H1 (cell line): ENCODE results near the gene PTPRD. TPM values are rescaled to one million over a fixed set of nuclear protein-coding genes. Genes with fewer than 3 reads are reported as not detected.
A peak's percentile ranks its signal among the peaks of the same experiment; 100 is the strongest.

Experiments
- CTCF ChIA-PET: fragments of 300-600 bp; sonication (Branson Sonifier 250); formaldehyde crosslinking; loops from one replicate; lab custom pipeline; 2021; ENCODE audit not compliant: partially characterized antibody; lab: Charles Lee
- POLR2A ChIA-PET: fragments of 300-600 bp; sonication (Branson Sonifier 250); formaldehyde crosslinking; loops from one replicate; lab custom pipeline; 2021; ENCODE audit warnings: inconsistent platforms; ENCODE audit not compliant: partially characterized antibody; lab: Charles Lee
- DNase-seq, 2 experiments: peaks; one replicate each; pipeline versions ENCODE4 v3.0.0 to v3.0.0-alpha.2; 2010 to 2022; ENCODE audit warnings: low spot score in 2 of 2, low read depth in 1 of 2, mixed read lengths in 1 of 2
- FAIRE-seq: peaks from 2 replicates; lab custom pipeline; 2011; peaks lifted over from hg19 to GRCh38; lab: Jason Lieb, UNC
- H2AFZ ChIP-seq: 2 replicates; pipeline ENCODE4 v1.8.1; 2012; ENCODE audit warnings: low read length, inconsistent platforms
- H2AK5ac ChIP-seq: 2 replicates; pipeline ENCODE4 v1.6.1; 2013; ENCODE audit warnings: low read depth, low read length
- H2BK120ac ChIP-seq: replicated peaks from 2 replicates; pipeline ENCODE3; 2013; ENCODE audit warnings: low read depth, low read length, inconsistent platforms
- H2BK12ac ChIP-seq: 2 replicates; pipeline ENCODE4 v1.6.1; 2013; ENCODE audit warnings: low read depth, low read length
- H2BK15ac ChIP-seq: 2 replicates; pipeline ENCODE4 v1.6.1; 2013; ENCODE audit warnings: low read length
- H2BK20ac ChIP-seq: 2 replicates; pipeline ENCODE4 v1.6.1; 2013; ENCODE audit warnings: low read length
- H2BK5ac ChIP-seq: 2 replicates; pipeline ENCODE4 v1.6.1; 2013; ENCODE audit warnings: low read depth, low read length
- H3K14ac ChIP-seq: 2 replicates; pipeline ENCODE4 v1.6.1; 2013; ENCODE audit warnings: inconsistent platforms; ENCODE audit not compliant: insufficient read length
- H3K18ac ChIP-seq: 2 replicates; pipeline ENCODE4 v1.6.1; 2013; ENCODE audit warnings: low read length; ENCODE audit errors: extremely low read depth
- H3K23ac ChIP-seq: 2 replicates; pipeline ENCODE4 v1.6.1; 2013; ENCODE audit warnings: inconsistent platforms; ENCODE audit not compliant: insufficient read length
- H3K23me2 ChIP-seq: 2 replicates; pipeline ENCODE4 v1.6.1; 2013; ENCODE audit warnings: low read depth, low read length
- H3K27ac ChIP-seq: 2 replicates; pipeline ENCODE4 v1.6.1; 2011; ENCODE audit warnings: low read depth, low read length, inconsistent platforms
- H3K27me3 ChIP-seq, 4 experiments: replicated peaks in 1 of 4; 1 replicate in 1 of 4; 2 replicates in 3 of 4; pipeline versions ENCODE4 v1.6.1 to v1.8.1; 2011 to 2013; ENCODE audit warnings: low read length in 3 of 4, mild to moderate bottlenecking in 3 of 4, inconsistent platforms in 2 of 4, mixed read lengths in 2 of 4, moderate library complexity in 1 of 4; ENCODE audit not compliant: control insufficient read depth in 3 of 4, insufficient read depth in 3 of 4; ENCODE audit errors: extremely low read depth in 1 of 4
- H3K36me3 ChIP-seq, 4 experiments: 2 replicates each; pipeline versions ENCODE4 v1.6.1 to v1.8.1; 2011 to 2013; ENCODE audit warnings: mild to moderate bottlenecking in 4 of 4, low read length in 3 of 4, moderate library complexity in 2 of 4, control low read depth in 1 of 4, inconsistent platforms in 1 of 4; ENCODE audit not compliant: insufficient read depth in 4 of 4, control insufficient read depth in 2 of 4
- H3K4ac ChIP-seq: replicated peaks from 2 replicates; pipeline ENCODE3; 2013; ENCODE audit warnings: low read length, low read depth, mixed read lengths, inconsistent platforms; ENCODE audit not compliant: insufficient read length
- H3K4me1 ChIP-seq, 4 experiments: replicated peaks in 1 of 4; 1 replicate in 1 of 4; 2 replicates in 3 of 4; pipeline versions ENCODE4 v1.6.1 to v1.8.1; 2011 to 2013; ENCODE audit warnings: low read length in 3 of 4, inconsistent platforms in 2 of 4, mixed read lengths in 1 of 4; ENCODE audit not compliant: insufficient read depth in 4 of 4, control insufficient read depth in 3 of 4
- H3K4me2 ChIP-seq, 2 experiments: 2 replicates each; pipeline versions ENCODE4 v1.6.1 to v1.8.1; 2011 to 2013; ENCODE audit warnings: low read depth in 2 of 2, low read length in 2 of 2, control low read depth in 1 of 2, inconsistent platforms in 1 of 2, mild to moderate bottlenecking in 1 of 2; ENCODE audit not compliant: insufficient read depth in 1 of 2
- H3K4me3 ChIP-seq, 4 experiments: fragments of 200-600, 300-600 bp in 1 of 4; sonication (generic), shearing (Covaris generic), sonication (Bioruptor Twin) in 1 of 4; 2 replicates each; pipeline versions ENCODE4 v1.5.1 to v1.8.1; 2011 to 2016; ENCODE audit warnings: low read length in 4 of 4, low read depth in 3 of 4, control low read depth in 2 of 4, inconsistent platforms in 2 of 4, mild to moderate bottlenecking in 2 of 4, mixed read lengths in 1 of 4, moderate library complexity in 1 of 4; ENCODE audit not compliant: insufficient read depth in 2 of 4; ENCODE audit errors: extremely low read depth in 1 of 4
- H3K56ac ChIP-seq: replicated peaks from 2 replicates; pipeline ENCODE3; 2013; ENCODE audit warnings: low read depth, mild to moderate bottlenecking, mixed read lengths, low read length, inconsistent platforms; ENCODE audit not compliant: insufficient read length
- H3K79me1 ChIP-seq: 2 replicates; pipeline ENCODE4 v1.6.1; 2013; ENCODE audit warnings: low read depth, low read length, control low read depth
- H3K79me2 ChIP-seq, 2 experiments: 2 replicates each; pipeline versions ENCODE4 v1.6.1 to v1.8.1; 2012 to 2013; ENCODE audit warnings: low read length in 2 of 2, mild to moderate bottlenecking in 2 of 2, inconsistent platforms in 1 of 2; ENCODE audit not compliant: insufficient read depth in 2 of 2, control insufficient read depth in 1 of 2
- H3K9ac ChIP-seq, 4 experiments: replicated peaks in 1 of 4; 1 replicate in 1 of 4; 2 replicates in 3 of 4; pipeline versions ENCODE4 v1.6.1 to v1.8.1; 2011 to 2013; ENCODE audit warnings: low read depth in 3 of 4, low read length in 3 of 4, control low read depth in 2 of 4, mild to moderate bottlenecking in 2 of 4, moderate library complexity in 2 of 4, inconsistent platforms in 1 of 4; ENCODE audit errors: extremely low read depth in 1 of 4
- H3K9me3 ChIP-seq, 2 experiments: 2 replicates each; pipeline versions ENCODE4 v1.6.1 to v1.8.1; 2012 to 2013; ENCODE audit warnings: mild to moderate bottlenecking in 2 of 2, moderate library complexity in 2 of 2, control low read depth in 1 of 2, inconsistent platforms in 1 of 2, low read depth in 1 of 2, low read length in 1 of 2, mixed read lengths in 1 of 2; ENCODE audit not compliant: insufficient read depth in 2 of 2
- H4K20me1 ChIP-seq, 2 experiments: replicated peaks in 1 of 2; 2 replicates each; pipeline versions ENCODE3 to v1.8.1; 2011 to 2013; ENCODE audit warnings: inconsistent platforms in 2 of 2, low read length in 2 of 2, mild to moderate bottlenecking in 1 of 2; ENCODE audit not compliant: insufficient read depth in 2 of 2, control insufficient read depth in 1 of 2
- H4K5ac ChIP-seq: 2 replicates; pipeline ENCODE4 v1.6.1; 2013; ENCODE audit warnings: low read length, low read depth, mixed read lengths, inconsistent platforms; ENCODE audit not compliant: insufficient read length
- H4K8ac ChIP-seq: 2 replicates; pipeline ENCODE4 v1.8.0; 2013; ENCODE audit warnings: mild to moderate bottlenecking, moderate library complexity, low read length, inconsistent platforms; ENCODE audit not compliant: insufficient read depth; ENCODE audit errors: extremely low read depth
- H4K91ac ChIP-seq: replicated peaks from 2 replicates; pipeline ENCODE3; 2013; ENCODE audit warnings: low read length, mixed read lengths, inconsistent platforms; ENCODE audit not compliant: insufficient read length
- MAFK ChIP-seq: IDR thresholded peaks from 2 replicates; pipeline ENCODE4 v1.6.1; 2012; ENCODE audit warnings: low read depth, mild to moderate bottlenecking, improper control_type of control experiment, low read length
- SIRT6 ChIP-seq: IDR thresholded peaks from one replicate; pipeline ENCODE4 v1.7.1; 2012; ENCODE audit warnings: low read length, inconsistent platforms
- WGBS, 2 experiments: shearing (Covaris generic) in 1 of 2; methylation state at CpG; one replicate each; pipeline versions ENCODE4 v1.1.6 to v1.1.7; 2013 to 2015; ENCODE audit warnings: low lambda C conversion rate in 2 of 2, mixed read lengths in 2 of 2, inconsistent platforms in 1 of 2, low coverage in 1 of 2, missing lambda C conversion rate in 1 of 2; ENCODE audit not compliant: insufficient replicate concordance in 2 of 2, insufficient coverage in 1 of 2, insufficient read length in 1 of 2; ENCODE audit errors: extremely low coverage in 1 of 2, missing lambda C conversion rate in 1 of 2; 5-methylcytosine and 5-hydroxymethylcytosine counted together
- polyA plus RNA-seq, 7 experiments: library from polyadenylated mRNA; depleted of rRNA in 3 of 7; stranded (reverse) in 5 of 7; unstranded in 2 of 7; fragments of >200 nt in 5 of 7; fragments of 200-250 nt in 2 of 7; gene quantifications; 1 replicate in 5 of 7; 2 replicates in 1 of 7; 4 replicates in 1 of 7; pipeline versions ENCODE4 v1.2.1 to v1.2.3, GENCODE V29; 2011 to 2013; ENCODE audit warnings: missing spikeins in 2 of 7, mixed read lengths in 2 of 7
- total RNA-seq: library from RNA; stranded (reverse); fragmentation: NEBNext Ultra II Directional; extraction: Animal tissue kit (Norgen Biotek cat#: 25700); gene quantifications from 2 replicates; pipeline ENCODE4 v1.2.1, GENCODE V29; 2021

PTPRD gene
- total and polyA plus RNA-seq, 2 of the 8 experiments (the other 6 are each of a cell fraction or from before 2014, with no cell fraction given) = 17.2 to 77.0 TPM

DNA sequence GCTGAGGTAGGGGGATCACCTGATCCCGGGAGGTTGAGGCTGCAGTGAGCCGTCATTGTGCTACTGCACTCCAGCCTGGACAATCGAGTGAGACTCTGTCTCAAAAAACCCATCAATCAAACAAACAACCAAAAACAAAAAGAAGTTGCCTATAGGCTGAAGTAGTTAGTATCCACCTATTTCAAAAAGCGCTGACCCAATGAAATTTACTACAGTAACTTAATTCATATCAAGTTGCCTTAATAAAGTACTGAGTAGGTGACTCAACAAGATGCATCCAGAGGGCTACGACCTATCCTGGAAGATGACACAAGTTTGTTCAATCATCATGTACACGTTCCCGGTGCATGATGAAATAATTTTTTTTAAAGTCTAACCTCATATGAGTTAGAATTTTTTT is 2164.6 kb downstream of the PTPRD start:
- Histone ChIP-seq H3K9me3 (no peaks in the 10 kb centered on the region), H2BK20ac (no peak overlapping the region), H4K5ac (no peak overlapping the region), H3K27me3 (no peaks in the 10 kb centered on the region), H2AK5ac (no peak overlapping the region), H2BK12ac (no peak overlapping the region), H3K27ac (no peak overlapping the region), H2AFZ (no peak overlapping the region), H3K23me2 (no peaks in the 10 kb centered on the region), H3K56ac (no peak overlapping the region), H3K23ac (no peak overlapping the region), H3K36me3 (no peaks in the 10 kb centered on the region), H3K4me3 (no peak overlapping the region), H3K4me1 (no peaks in the 10 kb centered on the region), H3K18ac (no peak overlapping the region), H4K20me1 (no peaks in the 10 kb centered on the region), H4K8ac (no peak overlapping the region), H3K14ac (no peak overlapping the region), H3K79me1 (no peaks in the 10 kb centered on the region), H2BK120ac (no peak overlapping the region), H3K4me2 (no peak overlapping the region), H4K91ac (no peak overlapping the region), H2BK5ac (no peak overlapping the region), H3K4ac (no peak overlapping the region), H3K79me2 (no peaks in the 10 kb centered on the region), H2BK15ac (no peak overlapping the region), H3K9ac (no peak overlapping the region)
- FAIRE-seq (no peak), DNase-seq (no peak)
- TF ChIP-seq MAFK (peak; percentile 76; the same call in 1 of the 2 replicates), SIRT6 (no peak)
- ChIA-PET CTCF (interaction anchor here (0.6 kb wide), 1 partner anchor 196 kb away, joined by 4 read pairs; no protein-coding TSS in a partner anchor), POLR2A (no interaction called here)
- WGBS, 2 experiments = 97% methylated on average over 6 of the region's 7 CpGs; no CpG with 5 or more reads in 1 of the 2 experiments
